DND-41 (cell line): ENCODE data around the gene PLEKHA6.

Source experiments
- EZH2 ChIP-seq: IDR thresholded peaks from 3 replicates; pipeline ENCODE4 v1.6.1; 2012; ENCODE audit warnings: borderline replicate concordance, low read depth, mild to moderate bottlenecking, moderate library complexity, low read length, inconsistent platforms; ENCODE audit not compliant: severe bottlenecking
- TF ChIP-seq, protein P1 (sequence below): IDR thresholded peaks from 2 replicates; pipeline ENCODE4 v1.5.1; 2012; ENCODE audit warnings: borderline replicate concordance, low read length, moderate library complexity, mild to moderate bottlenecking; ENCODE audit not compliant: poor library complexity, severe bottlenecking; ENCODE audit errors: extremely low read depth

- TF ChIP-seq EZH2: no peak
- TF ChIP-seq, protein P1, sequence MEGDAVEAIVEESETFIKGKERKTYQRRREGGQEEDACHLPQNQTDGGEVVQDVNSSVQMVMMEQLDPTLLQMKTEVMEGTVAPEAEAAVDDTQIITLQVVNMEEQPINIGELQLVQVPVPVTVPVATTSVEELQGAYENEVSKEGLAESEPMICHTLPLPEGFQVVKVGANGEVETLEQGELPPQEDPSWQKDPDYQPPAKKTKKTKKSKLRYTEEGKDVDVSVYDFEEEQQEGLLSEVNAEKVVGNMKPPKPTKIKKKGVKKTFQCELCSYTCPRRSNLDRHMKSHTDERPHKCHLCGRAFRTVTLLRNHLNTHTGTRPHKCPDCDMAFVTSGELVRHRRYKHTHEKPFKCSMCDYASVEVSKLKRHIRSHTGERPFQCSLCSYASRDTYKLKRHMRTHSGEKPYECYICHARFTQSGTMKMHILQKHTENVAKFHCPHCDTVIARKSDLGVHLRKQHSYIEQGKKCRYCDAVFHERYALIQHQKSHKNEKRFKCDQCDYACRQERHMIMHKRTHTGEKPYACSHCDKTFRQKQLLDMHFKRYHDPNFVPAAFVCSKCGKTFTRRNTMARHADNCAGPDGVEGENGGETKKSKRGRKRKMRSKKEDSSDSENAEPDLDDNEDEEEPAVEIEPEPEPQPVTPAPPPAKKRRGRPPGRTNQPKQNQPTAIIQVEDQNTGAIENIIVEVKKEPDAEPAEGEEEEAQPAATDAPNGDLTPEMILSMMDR: no peak
Measured at GRCh38 chr1:204254031-204254661, 105.6 kb downstream of the PLEKHA6 start.
